ENCODE data around the gene HENMT1.
"Not testable (repeated sequence)": the region's sequence is repeated elsewhere in the genome, so short reads cannot be mapped to it uniquely, and the experiment has no call there.

The HENMT1 gene

GRCh38 chr1:108653431-108654105, 7.3 kb downstream of the HENMT1 start:
- Mint-ChIP-seq H3K36me3 (peaks cover 22% of the 10 kb centered on the region), H3K27ac (peak overlapping the region; percentile 42), H3K4me1 (peaks cover 12% of the 10 kb centered on the region), H3K27me3 (no peaks in the 10 kb centered on the region), H3K4me3 (no peak overlapping the region), H3K9me3 (no peaks in the 10 kb centered on the region)

GRCh38 chr1:108646648-108647269, 14.1 kb downstream of the HENMT1 start:
- H3K9me3 Mint-ChIP-seq = no peaks in the 10 kb centered on the region
- peak overlapping the region; percentile 59 for H3K4me3 Mint-ChIP-seq
- no peaks in the 10 kb centered on the region for H3K27me3 Mint-ChIP-seq
- H3K36me3 Mint-ChIP-seq = peaks cover 20% of the 10 kb centered on the region
- peaks cover 58% of the 10 kb centered on the region for H3K4me1 Mint-ChIP-seq
- H3K27ac Mint-ChIP-seq = peak overlapping the region; percentile 93

- peak overlapping the region; percentile 59 for H3K4me3 Mint-ChIP-seq
- H3K27ac Mint-ChIP-seq = peak overlapping the region; percentile 93
- H3K27me3 Mint-ChIP-seq = no peaks in the 10 kb centered on the region
- no peaks in the 10 kb centered on the region for H3K9me3 Mint-ChIP-seq
- peaks cover 17% of the 10 kb centered on the region for H3K36me3 Mint-ChIP-seq
- H3K4me1 Mint-ChIP-seq = peaks cover 61% of the 10 kb centered on the region
Measured at GRCh38 chr1:108646265-108646647, 14.6 kb downstream of the HENMT1 start.

- Mint-ChIP-seq H3K36me3 (peaks cover 13% of the 10 kb centered on the region), H3K27ac (peak overlapping the region; percentile 93), H3K4me3 (peak overlapping the region; percentile 70), H3K27me3 (no peaks in the 10 kb centered on the region), H3K4me1 (peaks cover 61% of the 10 kb centered on the region), H3K9me3 (no peaks in the 10 kb centered on the region)
Measured at GRCh38 chr1:108645564-108646184, 15.2 kb downstream of the HENMT1 start.

- Mint-ChIP-seq H3K27me3 (no peaks in the 10 kb centered on the region), H3K36me3 (peaks cover 12% of the 10 kb centered on the region), H3K27ac (peak overlapping the region; percentile 93), H3K9me3 (no peaks in the 10 kb centered on the region), H3K4me3 (peak overlapping the region; percentile 70), H3K4me1 (peaks cover 67% of the 10 kb centered on the region)
Measured at GRCh38 chr1:108644984-108645383, 15.9 kb downstream of the HENMT1 start.

GRCh38 chr1:108643492-108644335, 17.2 kb downstream of the HENMT1 start:
- H3K27me3 Mint-ChIP-seq = no peaks in the 10 kb centered on the region
- H3K27ac Mint-ChIP-seq = no peak overlapping the region
- peaks cover 9% of the 10 kb centered on the region for H3K36me3 Mint-ChIP-seq
- no peak overlapping the region for H3K4me3 Mint-ChIP-seq
- H3K4me1 Mint-ChIP-seq = peaks cover 74% of the 10 kb centered on the region
- H3K9me3 Mint-ChIP-seq = no peaks in the 10 kb centered on the region

GRCh38 chr1:108640863-108641262, 20.0 kb downstream of the HENMT1 start:
- H3K4me3 Mint-ChIP-seq = not testable (repeated sequence)

GRCh38 chr1:108639899-108640560, 20.9 kb downstream of the HENMT1 start:
- H3K36me3 Mint-ChIP-seq = peaks cover 4% of the 10 kb centered on the region
- H3K4me3 Mint-ChIP-seq = peak overlapping the region; percentile 31
- peaks cover 42% of the 10 kb centered on the region for H3K4me1 Mint-ChIP-seq
- no peaks in the 10 kb centered on the region for H3K27me3 Mint-ChIP-seq
- no peaks in the 10 kb centered on the region for H3K9me3 Mint-ChIP-seq
- H3K27ac Mint-ChIP-seq = peak overlapping the region; percentile 15

More at GRCh38 chr1:108640863-108641262, 20.0 kb downstream of the HENMT1 start:
- not testable (repeated sequence) for H3K9me3 Mint-ChIP-seq, H3K36me3 Mint-ChIP-seq, H3K27me3 Mint-ChIP-seq, H3K27ac Mint-ChIP-seq
- peaks cover 50% of the 10 kb centered on the region for H3K4me1 Mint-ChIP-seq

GRCh38 chr1:108636876-108637275, 24.0 kb downstream of the HENMT1 start:
- no peak overlapping the region for H3K4me3 Mint-ChIP-seq
- no peaks in the 10 kb centered on the region for H3K9me3 Mint-ChIP-seq
- peaks cover 13% of the 10 kb centered on the region for H3K36me3 Mint-ChIP-seq
- peaks cover 16% of the 10 kb centered on the region for H3K4me1 Mint-ChIP-seq
- H3K27me3 Mint-ChIP-seq = no peaks in the 10 kb centered on the region
- no peak overlapping the region for H3K27ac Mint-ChIP-seq

GRCh38 chr1:108634521-108634920, 26.4 kb downstream of the HENMT1 start:
- Mint-ChIP-seq H3K4me3 (no peak overlapping the region), H3K4me1 (peaks cover 2% of the 10 kb centered on the region), H3K9me3 (no peaks in the 10 kb centered on the region), H3K27ac (no peak overlapping the region), H3K27me3 (no peaks in the 10 kb centered on the region), H3K36me3 (peaks cover 15% of the 10 kb centered on the region)

GRCh38 chr1:108628665-108629064, 32.2 kb downstream of the HENMT1 start:
- H3K36me3 Mint-ChIP-seq = peaks cover 7% of the 10 kb centered on the region
- H3K4me3 Mint-ChIP-seq = no peak overlapping the region
- no peaks in the 10 kb centered on the region for H3K27me3 Mint-ChIP-seq
- no peak overlapping the region for H3K27ac Mint-ChIP-seq
- no peaks in the 10 kb centered on the region for H3K4me1 Mint-ChIP-seq
- H3K9me3 Mint-ChIP-seq = no peaks in the 10 kb centered on the region

GRCh38 chr1:108627951-108628350, 32.9 kb downstream of the HENMT1 start:
- no peaks in the 10 kb centered on the region for H3K27me3 Mint-ChIP-seq
- no peaks in the 10 kb centered on the region for H3K9me3 Mint-ChIP-seq
- H3K27ac Mint-ChIP-seq = no peak overlapping the region
- H3K4me1 Mint-ChIP-seq = no peaks in the 10 kb centered on the region
- H3K4me3 Mint-ChIP-seq = no peak overlapping the region
- H3K36me3 Mint-ChIP-seq = peaks cover 3% of the 10 kb centered on the region

GRCh38 chr1:108627256-108627655, 33.6 kb downstream of the HENMT1 start:
- no peaks in the 10 kb centered on the region for H3K27me3 Mint-ChIP-seq
- no peak overlapping the region for H3K27ac Mint-ChIP-seq
- H3K4me1 Mint-ChIP-seq = no peaks in the 10 kb centered on the region
- H3K36me3 Mint-ChIP-seq = peaks cover 3% of the 10 kb centered on the region
- H3K9me3 Mint-ChIP-seq = no peaks in the 10 kb centered on the region
- H3K4me3 Mint-ChIP-seq = no peak overlapping the region

- Mint-ChIP-seq H3K36me3 (peaks cover 3% of the 10 kb centered on the region), H3K4me1 (peaks cover 7% of the 10 kb centered on the region), H3K9me3 (no peaks in the 10 kb centered on the region), H3K4me3 (no peak overlapping the region), H3K27ac (no peak overlapping the region), H3K27me3 (no peaks in the 10 kb centered on the region)
Measured at GRCh38 chr1:108624069-108624468, 36.8 kb downstream of the HENMT1 start.

- Mint-ChIP-seq H3K27me3 (no peaks in the 10 kb centered on the region), H3K36me3 (peaks cover 3% of the 10 kb centered on the region), H3K4me1 (peaks cover 7% of the 10 kb centered on the region), H3K9me3 (no peaks in the 10 kb centered on the region), H3K27ac (no peak overlapping the region), H3K4me3 (no peak overlapping the region)
Measured at GRCh38 chr1:108617724-108618056, 43.2 kb downstream of the HENMT1 start.
